GM12878 (cell line): Measurements from ENCODE around the gene KLHL22. TPM values are rescaled to one million over a fixed set of nuclear protein-coding genes. Genes with fewer than 3 reads are reported as not detected.

Experiments
- ATAC-seq: fragments of 200-7000 bp; cut with Tn5 transposase; 3 replicates; pipeline ENCODE4 v1.9.1; 2020; ENCODE audit warnings: mild to moderate bottlenecking, moderate library complexity
- BruUV-seq: library from RNA; stranded (reverse); fragments of 400-500 nt; replicated peaks from 2 replicates; lab custom pipeline; 2021; lab: Mats Ljungman, UMichigan
- CTCF ChIA-PET: fragments of 300-600 bp; sonication (Branson Sonifier 250); formaldehyde crosslinking; extraction: SDS; loops from one replicate; lab custom pipeline; 2021; ENCODE audit warnings: inconsistent platforms; lab: Yijun Ruan, JAX
- POLR2A ChIA-PET: fragments of 350-600 bp; formaldehyde crosslinking; extraction: SDS; loops from one replicate; lab custom pipeline; 2021; ENCODE audit warnings: inconsistent platforms; lab: Charles Lee
- RAD21 ChIA-PET: fragments of 300-600 bp; sonication (Branson Sonifier 250); formaldehyde crosslinking; loops from one replicate; lab custom pipeline; 2023; ENCODE audit warnings: antibody characterized with exemption; ENCODE audit not compliant: unreplicated experiment; lab: Charles Lee
- SMC1A ChIA-PET: fragments of 300-600 bp; sonication (Branson Sonifier 250); formaldehyde crosslinking; loops from one replicate; lab custom pipeline; 2023; ENCODE audit not compliant: unreplicated experiment, uncharacterized antibody; lab: Charles Lee
- DNase-seq: peaks from one replicate; pipeline ENCODE4 v3.0.0-alpha.2; 2011; ENCODE audit warnings: low read depth, low spot score
- FAIRE-seq: peaks from 3 replicates; lab custom pipeline; 2011; peaks lifted over from hg19 to GRCh38; lab: Jason Lieb, UNC
- H2AFZ ChIP-seq: 2 replicates; pipeline ENCODE4 v1.6.0; 2011; ENCODE audit warnings: low read depth, low read length, control low read depth; ENCODE audit not compliant: control insufficient read depth
- H3K27ac ChIP-seq: 2 replicates; pipeline ENCODE4 v1.5.1; 2011; ENCODE audit warnings: control low read depth; ENCODE audit not compliant: control insufficient read depth, insufficient read depth
- H3K27me3 ChIP-seq, 2 experiments: replicated peaks in 1 of 2; 2 replicates each; pipeline versions ENCODE4 v1.6.0 to v1.6.1; 2011; ENCODE audit warnings: low read length in 1 of 2; ENCODE audit not compliant: control insufficient read depth in 2 of 2, insufficient read depth in 2 of 2
- H3K36me3 ChIP-seq, 2 experiments: 2 replicates each; pipeline ENCODE4 v1.5.1; 2011; ENCODE audit warnings: low read length in 1 of 2; ENCODE audit not compliant: control insufficient read depth in 2 of 2, insufficient read depth in 2 of 2
- H3K4me1 ChIP-seq: 2 replicates; pipeline ENCODE4 v1.6.1; 2011; ENCODE audit warnings: mild to moderate bottlenecking, low read length, moderate library complexity, mixed read lengths; ENCODE audit not compliant: control insufficient read depth, insufficient read depth
- H3K4me2 ChIP-seq: 2 replicates; pipeline ENCODE4 v1.6.0; 2011; ENCODE audit warnings: control low read depth; ENCODE audit not compliant: control insufficient read depth, insufficient read depth
- H3K4me3 ChIP-seq: fragments of 200-600 bp; sonication (generic); 2 replicates; pipeline ENCODE4 v1.5.1; 2016
- H3K79me2 ChIP-seq: 2 replicates; pipeline ENCODE4 v1.6.0; 2011; ENCODE audit warnings: low read length; ENCODE audit not compliant: control insufficient read depth, insufficient read depth
- H3K9ac ChIP-seq: 2 replicates; pipeline ENCODE4 v1.8.0; 2011; ENCODE audit warnings: low read length, control low read depth, mixed read lengths; ENCODE audit not compliant: control insufficient read depth, insufficient read depth
- H3K9me3 ChIP-seq: replicated peaks from 3 replicates; pipeline ENCODE4 v1.5.1; 2011; ENCODE audit warnings: mild to moderate bottlenecking, low read length; ENCODE audit not compliant: control insufficient read depth, insufficient read depth
- H4K20me1 ChIP-seq: 2 replicates; pipeline ENCODE4 v1.6.0; 2011; ENCODE audit not compliant: control insufficient read depth, insufficient read depth
- ASH2L ChIP-seq: fragments of 300-600, 200-600 bp; sonication (generic); IDR thresholded peaks from 2 replicates; pipeline ENCODE4 v1.6.1; 2017; ENCODE audit warnings: low read depth, mild to moderate bottlenecking, borderline replicate concordance
- CREM ChIP-seq: IDR thresholded peaks from 2 replicates; pipeline ENCODE4 v1.6.1; 2014; ENCODE audit warnings: antibody characterized with exemption, low read depth
- HCFC1 ChIP-seq: fragments of 150-350 bp; IDR thresholded peaks from 2 replicates; pipeline ENCODE4 v1.6.1; 2014; ENCODE audit warnings: low read length
- IKZF1 ChIP-seq: fragments of 450-650 bp; conservative IDR thresholded peaks from 2 replicates; pipeline ENCODE4 v1.6.1; 2017; ENCODE audit warnings: antibody characterized with exemption, mild to moderate bottlenecking
- JUND ChIP-seq: IDR thresholded peaks from 2 replicates; pipeline ENCODE4 v1.6.1; 2012; ENCODE audit warnings: low read depth, mild to moderate bottlenecking, low read length, improper control_type of control experiment, moderate library complexity
- KAT2A ChIP-seq: conservative IDR thresholded peaks from 2 replicates; pipeline ENCODE4 v1.6.1; 2011; ENCODE audit warnings: low read depth, low read length; ENCODE audit not compliant: control insufficient read depth
- LARP7 ChIP-seq: fragments of 450-650 bp; IDR thresholded peaks from 2 replicates; pipeline ENCODE4 v1.6.1; 2017; ENCODE audit warnings: mild to moderate bottlenecking
- RB1 ChIP-seq: fragments of 450-650 bp; formaldehyde crosslinking; IDR thresholded peaks from 2 replicates; pipeline ENCODE4 v1.6.1; 2017; ENCODE audit warnings: mild to moderate bottlenecking, borderline replicate concordance
- RFX5 ChIP-seq: IDR thresholded peaks from 2 replicates; pipeline ENCODE4 v1.6.1; 2011; ENCODE audit warnings: low read depth, low read length, improper control_type of control experiment
- SREBF2 ChIP-seq: IDR thresholded peaks from 2 replicates; pipeline ENCODE4 v1.6.1; 2012; ENCODE audit warnings: mild to moderate bottlenecking, low read length
- STAT1 ChIP-seq: fragments of 450-650 bp; conservative IDR thresholded peaks from 2 replicates; pipeline ENCODE4 v1.6.1; 2014; ENCODE audit warnings: antibody characterized with exemption, mild to moderate bottlenecking
- TAF1 ChIP-seq: IDR thresholded peaks from 2 replicates; pipeline ENCODE4 v1.6.1; 2011; ENCODE audit warnings: mild to moderate bottlenecking, low read depth, low read length, borderline replicate concordance
- WGBS: methylation state at CpG from one replicate; pipeline ENCODE4 v1.1.6; 2016; ENCODE audit warnings: low lambda C conversion rate; ENCODE audit not compliant: insufficient replicate concordance, insufficient coverage; ENCODE audit errors: missing lambda C conversion rate; 5-methylcytosine and 5-hydroxymethylcytosine counted together
- in situ Hi-C: fragments of 300-500 bp; cut with MboI; formaldehyde crosslinking; loops from 9 replicates; pipeline ENCODE4 v1.14.3; 2018; ENCODE audit warnings: mixed read lengths
- intact Hi-C: fragments of 100-400 bp; cut with micrococcal nuclease; formaldehyde crosslinking; loops from one replicate; pipeline ENCODE4 v1.14.2; 2022; ENCODE audit not compliant: unreplicated experiment
- polyA plus RNA-seq, 11 experiments: library from polyadenylated mRNA; depleted of rRNA in 4 of 11; unstranded in 6 of 11; stranded (reverse) in 5 of 11; fragments of >200 nt; fragmentation: Nextera tagmentation in 4 of 11; fragmentation: Illumina TruSeq in 1 of 11; extraction: Ambion mirVana in 4 of 11; extraction: Trizol in 1 of 11; gene quantifications; 1 replicate in 1 of 11; 2 replicates in 10 of 11; pipeline versions ENCODE4 v1.2.1 to v1.2.3, GENCODE V29; 2011 to 2016; ENCODE audit warnings: inconsistent platforms in 2 of 11, missing spikeins in 2 of 11, low read depth in 1 of 11
- total RNA-seq, 4 experiments: library from RNA; depleted of rRNA in 3 of 4; stranded (reverse); fragments of >200 nt in 3 of 4; fragmentation: Illumina TruSeq in 1 of 4; extraction: Trizol in 1 of 4; gene quantifications; 2 replicates each; pipeline versions ENCODE4 v1.2.1 to v1.2.3, GENCODE V29; 2013 to 2021
- TF ChIP-seq, protein P1 (sequence below): IDR thresholded peaks from 2 replicates; pipeline ENCODE4 v1.6.1; 2012; ENCODE audit warnings: improper control_type of control experiment, low read depth, low read length; ENCODE audit not compliant: insufficient replicate concordance

KLHL22 gene
- total and polyA plus RNA-seq, 10 of the 15 experiments (the other 5 are each of a cell fraction or from before 2014, with no cell fraction given) = 0.06 to 22.1 (median 14.2) TPM

DNA sequence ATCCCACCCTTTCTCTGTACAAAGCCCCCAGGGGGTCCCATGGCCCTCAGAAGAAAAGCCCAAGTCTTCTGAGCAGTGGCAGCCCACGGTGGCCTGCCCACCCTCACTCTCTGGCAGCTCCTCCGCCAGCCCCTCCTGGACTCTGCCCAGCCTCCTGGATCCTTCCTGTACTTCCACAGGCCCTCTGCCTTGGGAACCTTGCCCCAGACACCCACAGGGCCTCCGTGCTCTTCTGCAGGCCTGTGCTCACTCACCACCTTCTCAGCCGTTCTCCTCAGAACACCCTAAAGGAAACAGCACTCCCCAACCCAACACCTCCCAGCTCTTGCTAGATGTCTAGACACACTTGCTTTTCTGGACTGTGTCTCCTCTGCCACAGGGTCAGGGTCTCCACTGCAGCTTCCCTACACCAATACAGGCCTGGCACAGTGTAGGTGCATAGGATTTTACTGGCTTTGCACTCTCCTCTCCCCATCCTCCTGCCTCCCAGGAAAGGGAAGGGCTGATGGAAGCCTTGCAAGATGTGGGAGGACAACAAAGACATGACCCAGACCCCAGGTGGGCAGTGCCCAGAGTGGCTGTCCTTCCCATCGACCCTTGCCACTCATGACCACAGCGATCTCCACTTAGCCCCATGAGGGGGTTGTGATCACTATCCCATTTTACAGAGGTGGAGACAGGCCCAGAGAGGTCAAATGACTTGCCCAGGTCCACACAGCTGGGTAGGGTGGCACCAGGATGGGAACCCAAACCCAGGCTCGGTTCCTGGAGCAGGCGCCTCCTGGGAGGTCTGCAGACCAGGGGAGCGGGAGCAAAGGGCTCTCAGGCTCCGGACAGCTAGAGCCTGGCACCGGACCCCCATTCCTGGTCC lies 59.9 kb downstream of the KLHL22 start:
- FAIRE-seq = no peak
- intact Hi-C loops = no loop called here
- SMC1A ChIA-PET = no interaction called here

More for the DNA sequence above, 59.9 kb downstream of the KLHL22 start:
- Histone ChIP-seq H3K9me3 (no peaks in the 10 kb centered on the region), H3K79me2 (no peaks in the 10 kb centered on the region), H3K27me3 (peaks cover 11 to 15% of the 10 kb centered on the region in 2 experiments), H3K27ac (no peak overlapping the region), H3K9ac (no peak overlapping the region), H3K36me3 (no peaks in the 10 kb centered on the region), H2AFZ (no peak overlapping the region), H4K20me1 (no peaks in the 10 kb centered on the region; the same call in 1 of the 2 replicates), H3K4me3 (no peak overlapping the region), H3K4me2 (no peak overlapping the region), H3K4me1 (no peaks in the 10 kb centered on the region; the same call in 1 of the 2 replicates)
- ChIA-PET RAD21 (no interaction called here), CTCF (no interaction called here), POLR2A (no interaction called here)
- no TSS peak for BruUV-seq
- in situ Hi-C loops = no loop called here
- WGBS = 27% methylated on average over 11 of the region's 11 CpGs
- ATAC-seq (no peak), DNase-seq (no peak)
- TF ChIP-seq TAF1 = no peak
- TF ChIP-seq ASH2L = no peak
- TF ChIP-seq, protein P1, sequence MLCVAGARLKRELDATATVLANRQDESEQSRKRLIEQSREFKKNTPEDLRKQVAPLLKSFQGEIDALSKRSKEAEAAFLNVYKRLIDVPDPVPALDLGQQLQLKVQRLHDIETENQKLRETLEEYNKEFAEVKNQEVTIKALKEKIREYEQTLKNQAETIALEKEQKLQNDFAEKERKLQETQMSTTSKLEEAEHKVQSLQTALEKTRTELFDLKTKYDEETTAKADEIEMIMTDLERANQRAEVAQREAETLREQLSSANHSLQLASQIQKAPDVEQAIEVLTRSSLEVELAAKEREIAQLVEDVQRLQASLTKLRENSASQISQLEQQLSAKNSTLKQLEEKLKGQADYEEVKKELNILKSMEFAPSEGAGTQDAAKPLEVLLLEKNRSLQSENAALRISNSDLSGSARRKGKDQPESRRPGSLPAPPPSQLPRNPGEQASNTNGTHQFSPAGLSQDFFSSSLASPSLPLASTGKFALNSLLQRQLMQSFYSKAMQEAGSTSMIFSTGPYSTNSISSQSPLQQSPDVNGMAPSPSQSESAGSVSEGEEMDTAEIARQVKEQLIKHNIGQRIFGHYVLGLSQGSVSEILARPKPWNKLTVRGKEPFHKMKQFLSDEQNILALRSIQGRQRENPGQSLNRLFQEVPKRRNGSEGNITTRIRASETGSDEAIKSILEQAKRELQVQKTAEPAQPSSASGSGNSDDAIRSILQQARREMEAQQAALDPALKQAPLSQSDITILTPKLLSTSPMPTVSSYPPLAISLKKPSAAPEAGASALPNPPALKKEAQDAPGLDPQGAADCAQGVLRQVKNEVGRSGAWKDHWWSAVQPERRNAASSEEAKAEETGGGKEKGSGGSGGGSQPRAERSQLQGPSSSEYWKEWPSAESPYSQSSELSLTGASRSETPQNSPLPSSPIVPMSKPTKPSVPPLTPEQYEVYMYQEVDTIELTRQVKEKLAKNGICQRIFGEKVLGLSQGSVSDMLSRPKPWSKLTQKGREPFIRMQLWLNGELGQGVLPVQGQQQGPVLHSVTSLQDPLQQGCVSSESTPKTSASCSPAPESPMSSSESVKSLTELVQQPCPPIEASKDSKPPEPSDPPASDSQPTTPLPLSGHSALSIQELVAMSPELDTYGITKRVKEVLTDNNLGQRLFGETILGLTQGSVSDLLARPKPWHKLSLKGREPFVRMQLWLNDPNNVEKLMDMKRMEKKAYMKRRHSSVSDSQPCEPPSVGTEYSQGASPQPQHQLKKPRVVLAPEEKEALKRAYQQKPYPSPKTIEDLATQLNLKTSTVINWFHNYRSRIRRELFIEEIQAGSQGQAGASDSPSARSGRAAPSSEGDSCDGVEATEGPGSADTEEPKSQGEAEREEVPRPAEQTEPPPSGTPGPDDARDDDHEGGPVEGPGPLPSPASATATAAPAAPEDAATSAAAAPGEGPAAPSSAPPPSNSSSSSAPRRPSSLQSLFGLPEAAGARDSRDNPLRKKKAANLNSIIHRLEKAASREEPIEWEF = no peak
- TF ChIP-seq CREM = no peak
- TF ChIP-seq STAT1 = no peak
- no peak for TF ChIP-seq SREBF2
- no peak for TF ChIP-seq LARP7
- no peak for TF ChIP-seq RB1
- TF ChIP-seq HCFC1 = no peak
- no peak for TF ChIP-seq JUND
- no peak for TF ChIP-seq KAT2A
- no peak for TF ChIP-seq IKZF1
- TF ChIP-seq RFX5 = no peak
